ENCODE results near the gene INPP4A.

The INPP4A gene

GRCh38 chr2:98438190-98439133, 6.2 kb upstream of the INPP4A start:
- no peak for DNase-seq

DNA sequence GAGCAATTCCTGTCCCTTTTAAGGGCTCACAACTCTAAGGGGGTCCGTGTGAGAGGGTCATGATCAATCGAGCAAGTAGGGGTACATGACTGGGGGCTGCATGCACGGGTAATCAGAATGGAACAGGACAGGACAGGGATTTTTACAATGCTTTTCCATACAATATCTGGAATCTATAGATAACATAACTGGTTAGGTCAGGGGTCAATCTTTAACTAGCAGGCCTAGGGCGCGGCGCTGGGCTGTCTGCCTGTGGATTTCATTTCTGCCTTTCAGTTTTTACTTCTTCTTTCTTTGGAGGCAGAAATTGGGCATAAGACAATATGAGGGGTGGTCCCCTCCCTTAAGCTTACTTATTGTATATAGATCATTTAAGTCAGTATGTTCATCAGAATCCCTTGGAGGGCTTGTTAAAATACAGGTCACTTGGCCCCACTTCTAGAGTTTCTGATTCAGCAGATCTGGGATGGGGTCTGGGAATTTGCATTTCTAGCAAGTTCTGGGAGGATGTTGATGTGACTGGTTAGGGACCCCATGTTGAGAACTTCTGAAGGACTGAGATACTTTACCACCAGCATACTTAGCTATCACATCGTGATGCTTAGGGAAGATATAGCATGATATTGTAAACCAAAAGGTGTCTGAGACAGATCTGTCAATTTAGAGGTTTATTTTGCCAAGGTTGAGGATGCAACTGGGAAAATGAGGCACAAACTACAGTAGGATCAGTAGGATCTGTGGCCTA, 2.8 kb upstream of the INPP4A start:
- no peak for DNase-seq

DNA sequence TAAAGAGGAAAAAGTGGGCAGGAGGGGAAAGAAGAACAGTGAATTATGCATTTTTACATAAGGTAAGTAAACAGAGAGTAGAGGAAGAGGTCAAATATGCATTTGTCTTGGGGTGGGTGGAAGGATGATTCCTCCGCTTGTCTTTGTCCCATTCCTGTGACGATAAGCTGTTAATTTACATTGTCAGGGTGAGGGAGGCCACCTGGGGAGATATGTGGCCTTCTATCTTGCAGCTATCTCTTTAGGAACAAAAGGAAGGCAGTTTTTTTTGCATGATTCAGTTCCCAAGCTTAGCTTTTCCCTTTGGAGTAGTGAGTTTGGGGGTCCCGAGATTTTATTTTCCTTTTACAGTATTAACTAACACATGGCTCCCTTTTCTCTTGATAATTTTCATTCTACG, 2.2 kb upstream of the INPP4A start:
- no peak for DNase-seq

- peak in 1 of 2 experiments; percentile 35 for DNase-seq
These were observed 572 bp downstream of the INPP4A start for GRCh38 chr2:98445177-98445682.

GRCh38 chr2:98445683-98446581, 1.3 kb downstream of the INPP4A start:
- DNase-seq = no peak

DNA sequence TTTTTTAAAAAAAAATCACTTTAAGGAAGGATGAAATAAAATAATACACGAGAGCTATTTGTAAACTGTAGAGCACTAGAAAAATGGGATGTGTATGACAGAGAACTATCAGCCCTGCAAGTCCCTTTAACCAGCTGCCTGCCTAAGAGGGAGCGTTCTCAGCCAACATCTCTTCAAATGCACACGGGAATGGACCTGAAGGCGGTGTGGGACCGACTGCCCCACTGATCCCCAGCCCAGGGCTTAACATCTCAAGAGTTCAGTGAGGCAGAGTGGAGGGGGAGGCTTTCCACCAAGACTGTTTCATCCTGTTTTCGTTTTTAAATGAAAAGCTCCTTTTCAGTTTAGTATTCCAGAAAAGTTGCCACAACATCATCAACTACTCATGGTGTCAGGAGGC, 2.2 kb downstream of the INPP4A start:
- DNase-seq = no peak

DNA sequence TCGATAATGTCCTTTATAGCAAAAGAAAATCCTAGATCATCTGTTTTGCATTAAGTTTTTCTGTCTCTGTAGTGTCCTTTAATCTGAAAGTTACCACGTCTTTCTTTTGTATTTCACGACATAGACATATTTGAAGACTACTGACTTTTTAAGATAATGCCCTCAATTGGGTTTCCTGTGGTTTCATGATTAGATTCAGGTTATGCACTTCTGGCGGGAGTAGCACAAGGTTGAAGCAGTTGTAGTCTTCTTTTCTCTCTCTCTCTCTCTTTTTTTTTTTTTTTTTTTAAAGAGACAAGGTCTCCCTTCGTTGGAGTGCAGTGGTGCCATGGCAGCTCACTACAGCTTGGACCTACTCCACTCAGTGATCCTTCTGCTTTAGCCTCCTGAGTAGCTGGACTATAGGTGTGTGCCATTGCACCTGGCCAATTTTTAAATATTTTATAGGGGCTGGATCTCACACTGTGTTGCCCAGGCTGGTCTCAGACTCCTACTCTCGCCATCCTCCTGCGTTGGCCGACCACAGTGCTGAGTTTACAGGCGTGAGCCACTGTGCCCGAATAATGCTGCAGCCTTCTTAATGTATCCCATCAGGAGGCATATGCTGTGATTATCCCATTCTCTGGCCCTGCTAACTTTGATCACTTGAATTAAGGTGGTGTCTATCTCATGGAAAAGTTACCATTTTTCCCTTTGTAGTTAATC, 3.9 kb downstream of the INPP4A start:
- no peak for DNase-seq

DNA sequence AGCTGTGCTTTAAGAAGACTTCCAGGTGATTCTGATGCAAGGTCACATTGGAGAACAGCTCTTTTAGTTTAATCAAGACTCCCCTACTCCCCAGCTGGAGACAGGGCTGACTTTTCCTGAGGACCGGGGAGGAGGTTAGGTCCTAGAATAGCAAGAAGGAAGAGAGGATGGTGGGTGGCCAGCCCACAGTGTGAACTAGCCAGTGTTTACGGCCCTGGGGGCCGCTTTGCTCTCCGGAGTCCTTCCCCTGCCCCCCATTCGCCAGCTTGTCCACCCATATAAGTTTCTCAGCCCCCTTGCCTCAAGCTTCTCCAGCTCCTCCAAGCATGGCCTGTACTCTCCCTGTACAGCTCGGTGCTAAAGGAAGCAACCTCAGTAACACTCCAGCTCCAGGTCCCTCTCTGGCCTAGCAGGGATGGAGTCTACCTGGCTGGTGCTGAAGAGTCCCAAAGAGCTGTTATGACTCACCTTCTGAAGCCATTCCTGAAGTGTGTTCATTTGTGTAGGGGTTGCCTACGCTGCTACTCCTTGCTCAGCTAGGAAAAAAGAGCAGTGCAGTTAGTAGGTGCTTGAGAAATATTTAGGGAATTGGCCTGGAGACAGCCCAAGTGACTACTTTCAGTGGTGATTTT, 7.9 kb downstream of the INPP4A start:
- no peak for DNase-seq

DNA sequence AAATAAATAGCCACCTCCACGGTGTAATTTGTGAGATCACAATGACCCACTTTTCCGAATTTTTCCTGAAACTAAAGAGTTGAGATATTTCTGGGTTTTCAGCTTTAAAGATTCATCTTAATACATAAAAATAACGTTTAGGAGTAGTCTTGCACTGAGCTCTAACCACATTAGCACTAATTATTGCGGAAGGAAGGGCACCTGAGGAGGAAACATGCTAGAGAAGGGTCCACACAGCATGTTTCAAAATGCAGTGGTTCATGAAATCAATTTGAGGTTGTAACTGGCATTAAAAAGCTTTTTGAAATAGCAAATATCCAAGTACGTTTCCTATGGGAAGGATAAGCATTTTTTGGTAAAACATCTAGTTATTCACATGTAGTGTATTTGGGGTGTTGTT, 8.4 kb downstream of the INPP4A start:
- DNase-seq = no peak

DNA sequence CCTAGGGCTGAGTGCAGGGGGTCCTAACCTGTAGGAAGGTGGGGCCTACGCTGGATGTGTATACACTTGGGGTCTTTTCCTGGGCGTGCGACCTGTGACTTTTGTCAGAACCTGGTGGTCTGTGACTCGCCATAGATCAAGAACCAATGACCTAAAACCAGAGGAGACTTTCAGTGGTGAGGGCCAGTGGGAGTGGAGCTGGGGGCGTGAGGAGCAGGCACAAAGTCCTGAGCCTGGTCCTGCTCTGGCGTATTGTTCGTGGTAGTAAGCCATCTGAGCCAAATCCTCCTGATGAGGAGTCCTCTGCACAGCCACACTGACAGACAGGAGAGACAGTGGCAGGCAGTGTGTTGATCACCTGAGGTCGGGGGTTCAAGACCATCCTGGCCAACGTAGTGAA, 8.9 kb downstream of the INPP4A start:
- no peak for DNase-seq

DNA sequence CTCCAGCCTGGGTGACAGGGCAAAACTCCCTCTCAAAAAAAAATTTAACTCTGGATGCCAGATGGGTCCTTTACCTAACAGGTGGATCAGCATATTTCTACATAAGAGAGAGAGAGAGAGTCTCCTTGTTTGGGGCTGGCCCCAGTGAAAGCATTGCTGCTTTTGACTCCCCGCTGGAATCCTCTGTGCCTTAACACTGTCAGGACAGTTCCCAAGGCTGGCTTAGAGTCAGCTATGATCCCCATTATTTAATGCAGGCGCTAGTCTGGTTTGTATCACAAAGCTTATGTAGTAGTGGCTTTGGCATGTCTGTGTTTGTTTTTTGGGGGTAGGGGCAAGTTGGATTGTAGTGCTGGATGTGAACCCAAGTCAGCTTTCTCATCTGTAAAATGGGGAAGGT, 9.4 kb downstream of the INPP4A start:
- no peak for DNase-seq

DNA sequence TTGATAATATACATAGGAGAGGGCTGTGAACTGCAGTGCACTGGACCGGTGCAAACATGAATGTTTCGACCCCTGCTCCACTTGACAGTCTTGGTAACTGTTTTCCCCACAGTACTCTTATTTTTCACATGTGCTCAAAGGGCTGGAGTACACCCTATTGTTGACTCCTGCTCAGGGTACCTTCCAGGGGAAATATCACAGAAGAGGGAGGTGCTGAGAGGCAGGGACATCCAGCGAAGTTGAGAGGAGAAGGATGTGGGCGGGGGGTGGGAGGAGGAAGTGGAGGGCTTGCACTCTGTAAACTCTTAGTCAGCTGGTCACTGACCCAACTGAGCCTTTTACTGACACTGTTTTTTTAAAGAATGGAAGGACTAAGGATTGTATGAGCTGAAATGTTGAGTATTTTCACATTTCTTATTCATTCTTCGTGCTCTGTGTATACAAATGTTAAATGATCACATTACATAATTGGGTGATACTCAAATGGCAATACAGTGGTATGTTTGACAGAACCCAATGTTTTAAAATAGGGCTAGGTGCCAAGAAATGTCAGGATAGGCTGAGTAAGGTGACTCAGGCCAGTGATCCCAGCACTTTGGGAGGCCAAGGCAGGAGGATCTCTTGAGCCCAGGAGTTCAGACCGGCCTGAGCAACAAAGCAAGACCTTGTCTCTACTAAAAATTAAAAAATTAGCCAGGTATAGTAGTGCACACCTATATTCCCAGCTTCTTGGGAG, 10.0 kb downstream of the INPP4A start:
- DNase-seq = no peak

- DNase-seq = no peak
These were observed 10.9 kb downstream of the INPP4A start for GRCh38 chr2:98455494-98455976.

GRCh38 chr2:98457045-98457696, 12.5 kb downstream of the INPP4A start:
- no peak for DNase-seq

DNA sequence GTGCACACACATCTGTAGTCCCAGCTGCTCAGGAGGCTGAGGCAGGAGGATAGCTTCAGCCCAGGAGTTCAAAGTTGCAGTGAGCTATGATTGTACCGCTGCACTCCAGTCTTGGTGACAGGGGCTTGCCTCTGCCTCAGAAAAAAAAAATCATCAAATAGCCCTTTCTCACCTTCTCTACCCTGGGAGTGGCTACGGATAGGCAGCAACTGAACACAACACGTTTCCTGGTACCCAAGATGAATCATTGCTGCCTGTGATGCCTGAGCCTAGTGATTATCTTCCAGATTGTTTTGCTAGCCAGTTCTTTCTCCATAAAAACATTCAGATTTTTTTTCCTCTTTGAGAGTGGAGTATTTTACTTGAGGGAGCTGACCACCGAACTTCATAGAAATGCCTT, 13.5 kb downstream of the INPP4A start:
- DNase-seq = no peak

- DNase-seq = no peak
These were observed 14.2 kb downstream of the INPP4A start for GRCh38 chr2:98458667-98459380.

DNA sequence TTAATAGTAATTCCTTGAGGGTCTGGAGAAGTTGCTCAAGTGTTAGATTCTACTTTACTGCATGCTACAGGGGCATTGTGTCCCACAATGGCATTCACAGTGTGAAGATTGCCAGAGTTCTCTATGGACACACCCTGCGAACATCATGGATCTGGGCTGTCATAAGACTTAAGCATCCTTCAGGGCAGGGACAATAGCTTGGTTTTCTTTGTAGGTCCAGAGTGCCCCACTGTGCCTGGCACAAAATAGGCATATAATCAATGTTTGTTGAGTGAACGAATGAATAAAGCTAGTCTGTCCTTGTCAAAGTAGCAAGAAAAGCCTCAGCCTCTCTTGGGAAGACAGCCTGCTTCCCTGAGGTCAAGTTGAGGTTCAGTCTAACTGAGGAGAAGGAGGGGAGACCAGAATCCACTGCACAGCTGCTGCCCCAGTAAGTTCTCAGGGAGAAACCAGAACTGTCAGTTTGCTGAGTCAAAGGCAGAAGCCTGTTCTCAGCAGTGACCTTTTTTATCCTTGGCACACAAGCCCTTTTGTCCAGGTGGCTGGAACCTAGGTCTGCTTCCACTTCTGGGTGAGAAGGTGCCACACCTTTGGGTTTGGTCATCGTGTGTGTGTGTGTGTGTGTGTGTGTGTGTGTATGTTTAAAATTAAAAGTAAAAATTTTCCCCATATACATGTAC, 15.0 kb downstream of the INPP4A start:
- DNase-seq = no peak

DNA sequence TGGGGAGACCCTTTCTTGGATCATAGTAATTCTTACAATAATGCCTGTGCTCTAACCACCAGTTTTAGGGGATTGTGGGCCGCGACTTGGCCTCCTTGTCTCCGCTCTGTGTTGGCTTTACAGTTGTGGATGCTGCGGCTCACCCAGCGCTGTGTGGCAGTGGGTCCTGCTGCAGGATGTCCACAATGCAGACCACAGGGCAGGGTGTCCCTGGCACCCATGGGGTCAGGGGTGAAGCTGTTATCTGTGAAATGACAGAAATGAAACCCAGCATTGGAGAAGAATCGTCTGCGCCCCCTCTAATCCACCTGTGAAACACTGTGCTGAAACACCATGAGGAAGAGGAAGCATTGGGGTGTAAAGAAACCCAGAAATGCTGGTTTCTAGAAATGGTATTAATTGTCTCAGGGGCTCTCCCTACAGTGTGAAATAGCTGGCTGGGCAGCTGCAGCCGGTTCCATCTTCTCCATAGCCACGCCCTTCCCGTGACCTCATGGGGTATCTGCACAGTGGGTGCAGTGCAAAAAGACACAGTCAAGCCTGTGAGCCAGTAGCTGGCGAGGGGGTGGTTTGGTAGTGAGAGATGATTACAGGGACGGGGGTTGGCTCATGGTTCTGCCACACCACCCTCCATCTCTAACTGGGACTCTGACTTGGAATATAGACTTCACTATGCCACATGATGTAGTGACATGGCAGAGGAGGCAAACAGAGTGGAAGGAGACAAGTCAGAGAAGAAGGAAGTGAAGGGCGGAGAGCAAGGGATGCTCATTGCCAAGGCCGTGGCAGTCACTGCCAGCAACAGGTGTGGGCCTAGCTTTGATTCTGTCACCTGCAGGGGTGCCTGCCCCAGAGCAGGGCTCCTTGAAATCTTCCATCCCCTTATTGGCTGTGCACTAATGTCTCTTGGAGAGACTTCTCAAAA, 16.2 kb downstream of the INPP4A start:
- no peak for DNase-seq
